ENCODE measurements around the gene SMC4.
"Not testable (repeated sequence)": the region's sequence is repeated elsewhere in the genome, so short reads cannot be mapped to it uniquely, and the experiment has no call there.

Gene SMC4

DNA sequence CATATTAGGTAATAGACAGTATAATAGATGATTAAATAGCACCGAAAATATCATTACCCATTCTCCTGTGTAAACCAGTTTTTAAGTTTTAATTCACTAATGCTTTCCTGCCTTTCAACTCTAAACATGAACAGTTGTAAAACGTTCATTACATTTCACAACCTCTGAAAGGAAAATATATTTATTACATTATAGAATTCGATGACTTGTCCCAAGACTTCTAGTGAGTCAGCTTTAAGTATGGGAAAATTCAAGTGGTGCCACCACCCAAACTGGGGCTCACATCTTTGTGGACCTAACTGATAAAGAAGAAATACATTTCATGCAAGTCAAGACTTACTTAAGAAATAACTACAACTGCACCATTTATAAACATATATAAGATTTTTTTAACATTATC, 48.1 kb downstream of the SMC4 start:
- DNase-seq = no peak

DNA sequence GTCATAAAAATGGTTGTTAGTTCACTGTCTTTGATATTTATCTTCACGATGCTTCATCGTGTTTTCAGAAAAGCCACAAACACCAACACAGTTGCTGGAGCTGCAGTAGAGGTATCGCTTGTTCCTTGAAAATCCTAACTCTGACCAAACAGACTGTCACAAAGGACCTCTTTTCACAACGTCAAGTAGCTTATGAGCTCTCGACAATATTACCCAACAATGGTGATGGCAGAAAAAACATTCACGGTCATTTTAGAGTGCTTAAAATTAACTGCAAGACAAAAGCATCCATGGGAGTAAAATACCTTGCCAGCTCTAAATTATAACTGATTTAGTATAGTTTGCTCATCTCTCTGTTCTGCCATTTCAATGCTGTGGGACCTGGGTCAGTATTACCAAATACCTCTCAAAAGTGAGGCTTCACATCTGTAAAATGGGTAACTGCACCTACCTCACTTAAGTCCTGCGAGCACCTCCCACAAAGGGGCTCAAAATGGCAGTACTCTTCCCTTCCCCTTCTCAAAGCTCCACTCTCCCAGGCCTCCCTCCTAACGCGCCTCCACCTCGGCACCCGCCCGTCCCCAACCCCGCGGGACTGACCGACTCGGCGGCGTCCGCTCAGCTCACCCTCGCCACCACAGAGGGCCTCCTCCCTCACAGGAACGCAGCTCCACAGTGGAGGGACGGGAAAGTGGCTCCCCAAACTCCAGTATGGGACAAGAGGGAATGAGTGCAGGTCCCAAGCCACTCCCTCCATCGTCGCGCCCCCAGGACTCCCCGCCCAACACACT, 49.6 kb downstream of the SMC4 start:
- no peak for DNase-seq

- DNase-seq = no peak
Observed at GRCh38 chr3:160449636-160450598, 50.5 kb downstream of the SMC4 start, which contains the start of gene TRIM59. Gene TRIM59 (minus strand): TSS chr3:160449786. CDS start chr3:160439183, 10,603 bp downstream.

- no peak for DNase-seq
Observed at GRCh38 chr3:160450846-160451245, 51.4 kb downstream of the SMC4 start.

- DNase-seq = no peak
Observed at GRCh38 chr3:160451602-160452001, 52.2 kb downstream of the SMC4 start.

- not testable (repeated sequence) for DNase-seq
Observed at GRCh38 chr3:160452251-160452650, 52.8 kb downstream of the SMC4 start.

DNA sequence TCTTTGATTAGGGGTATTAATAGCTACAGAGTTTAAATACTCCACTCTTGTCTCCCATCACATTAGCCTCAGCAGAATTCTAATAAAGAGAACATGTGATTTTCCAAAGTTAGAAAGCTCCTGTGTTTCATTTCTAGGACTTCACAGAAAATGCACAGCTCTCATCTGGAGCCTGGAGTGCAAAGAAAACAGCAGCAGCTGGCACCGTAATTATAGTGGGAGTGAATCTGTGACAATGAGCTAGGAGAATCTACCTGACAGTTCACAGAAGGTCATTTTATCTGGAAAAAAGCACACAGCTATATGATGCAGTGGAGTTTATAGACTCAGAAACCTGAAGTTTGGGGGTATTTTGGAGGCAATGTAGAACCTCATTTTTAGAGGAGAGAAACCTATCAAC, 55.5 kb downstream of the SMC4 start:
- peak; percentile 71 for DNase-seq

DNA sequence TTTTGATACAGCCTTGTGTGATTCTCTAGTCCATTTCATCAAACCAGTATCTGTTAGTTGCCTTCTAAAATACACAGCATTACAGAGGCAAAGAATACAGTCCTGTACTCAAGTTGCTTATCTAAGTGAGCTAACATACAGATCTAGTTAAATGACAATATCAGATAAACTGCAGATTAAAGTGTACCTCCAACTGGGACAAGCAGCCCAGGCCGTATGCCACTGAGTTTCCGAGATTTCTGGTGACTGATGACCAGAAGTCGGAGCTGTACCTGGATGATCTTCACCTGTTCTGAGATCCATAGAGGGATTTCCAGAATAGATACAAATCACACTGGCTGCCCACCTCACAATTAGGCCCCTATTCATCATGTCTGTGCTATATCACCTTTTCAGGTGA, 56.4 kb downstream of the SMC4 start:
- no peak for DNase-seq

- DNase-seq = no peak
Observed at GRCh38 chr3:160458151-160458550, 58.7 kb downstream of the SMC4 start.

GRCh38 chr3:160459450-160459970, 60.1 kb downstream of the SMC4 start:
- DNase-seq = no peak

DNA sequence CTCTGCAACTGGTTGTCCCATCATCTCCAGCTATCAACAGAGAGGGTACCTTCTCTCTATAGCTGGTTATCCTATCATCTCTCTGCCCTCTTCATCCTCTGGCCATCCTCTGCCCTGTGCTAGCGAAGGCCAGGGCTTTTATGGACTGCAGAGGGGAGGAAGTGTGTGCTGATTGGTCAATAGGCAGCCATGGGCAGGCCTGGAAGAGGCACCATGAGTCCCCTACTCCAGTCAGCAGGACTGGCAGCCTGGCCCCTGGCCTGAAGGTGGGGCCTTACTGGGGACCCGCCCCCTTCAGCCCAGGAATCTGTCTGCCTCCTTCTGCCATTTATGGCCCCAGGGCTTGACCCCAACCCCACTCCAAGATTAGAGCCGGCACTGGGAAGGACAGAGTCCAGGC, 60.6 kb downstream of the SMC4 start:
- DNase-seq = no peak

DNA sequence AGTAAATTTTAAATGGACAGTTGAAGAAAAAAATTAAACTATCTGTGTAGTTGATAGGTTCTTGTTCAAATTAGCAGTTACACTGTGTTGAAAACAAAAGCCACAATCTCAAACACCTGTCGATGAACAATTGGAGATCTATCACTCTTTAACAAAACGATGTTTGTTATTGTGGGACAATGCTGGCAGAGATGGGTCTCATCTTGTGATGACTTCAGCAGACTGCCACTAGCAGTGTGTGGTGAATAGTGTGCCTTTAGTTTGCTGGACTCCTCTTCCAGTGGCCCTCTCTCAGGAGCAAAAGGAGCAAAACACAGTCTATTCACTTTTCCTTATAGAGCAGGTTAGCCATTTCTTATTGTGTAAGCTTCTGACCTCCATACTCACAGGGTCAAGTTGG, 64.9 kb downstream of the SMC4 start:
- DNase-seq = no peak

DNA sequence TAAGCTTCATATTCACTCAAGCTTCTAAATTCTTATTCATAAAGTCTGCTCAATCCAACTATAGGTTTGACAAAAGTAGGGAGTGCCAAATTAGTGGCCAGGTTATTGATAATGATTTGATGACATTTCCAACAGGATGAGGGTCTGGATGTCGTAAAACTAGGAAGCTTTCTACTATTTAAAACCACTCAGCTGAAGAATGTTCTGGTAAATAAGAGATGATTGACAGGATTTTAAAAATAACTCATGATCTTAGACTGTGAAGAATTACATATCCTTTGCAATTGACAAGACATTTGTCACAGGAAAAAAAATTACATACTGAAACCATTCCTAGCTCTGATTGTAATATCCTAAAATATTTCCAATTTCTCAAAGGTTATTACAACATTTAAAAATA, 65.5 kb downstream of the SMC4 start:
- no peak for DNase-seq

DNA sequence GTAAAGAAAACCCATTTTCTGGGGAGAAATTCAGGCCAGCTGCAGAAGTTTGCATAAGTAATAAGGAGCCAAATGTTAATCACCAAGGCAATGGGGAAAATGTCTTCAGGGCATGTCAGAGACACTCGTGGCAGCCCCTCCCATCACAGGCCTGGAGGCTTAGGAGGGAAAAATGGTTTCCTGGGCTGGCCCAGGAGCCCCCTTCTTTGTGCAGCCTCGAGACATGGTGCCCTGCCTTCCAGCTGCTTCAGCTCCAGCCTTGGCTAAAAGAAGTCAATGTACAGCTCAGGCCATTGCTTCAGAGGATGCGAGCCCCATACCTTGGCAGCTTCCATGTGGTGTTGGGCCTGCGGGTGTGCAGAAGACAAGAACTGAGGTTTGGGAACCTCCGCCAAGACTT, 70.7 kb downstream of the SMC4 start:
- no peak for DNase-seq

DNA sequence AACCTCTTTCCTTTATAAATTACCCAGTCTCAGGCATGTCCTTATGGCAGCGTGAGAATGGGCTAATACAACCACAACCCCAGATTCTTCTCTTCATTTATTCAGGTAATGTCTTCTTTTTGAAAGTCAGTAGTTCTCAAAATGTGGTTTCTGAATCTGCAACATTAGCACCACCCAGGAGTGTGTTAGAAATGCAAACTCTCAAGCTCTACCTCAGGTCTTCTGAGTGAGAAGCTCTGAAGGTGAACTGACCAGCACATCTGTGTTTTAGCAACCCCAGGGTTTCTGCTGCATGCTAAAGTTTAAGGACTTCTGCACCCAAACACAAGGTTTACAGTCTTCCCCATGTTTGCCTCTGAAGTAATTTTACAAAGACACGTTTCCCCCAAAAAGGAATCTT, 72.4 kb downstream of the SMC4 start:
- no peak for DNase-seq

- no peak for DNase-seq
Observed at GRCh38 chr3:160472344-160472743, 72.9 kb downstream of the SMC4 start.

DNA sequence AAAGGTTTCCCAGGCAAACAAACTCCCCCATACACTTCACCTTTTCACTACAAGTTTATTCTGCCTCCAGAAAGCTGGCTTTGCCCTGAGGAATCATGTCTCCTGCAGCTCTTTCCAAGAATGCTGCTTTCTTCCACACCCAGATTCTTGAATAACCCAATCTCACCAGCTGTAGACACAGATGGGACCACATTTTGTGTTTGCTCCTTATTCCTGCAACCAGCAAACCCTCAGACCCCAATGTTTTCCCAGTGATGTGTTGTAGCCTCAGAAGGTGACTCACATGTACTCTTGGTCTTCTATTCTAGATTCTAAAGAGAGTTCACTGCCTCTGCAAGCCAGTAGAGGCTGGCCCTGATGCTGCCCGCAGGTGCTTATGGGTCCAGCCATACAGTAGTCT, 73.8 kb downstream of the SMC4 start:
- no peak for DNase-seq

DNA sequence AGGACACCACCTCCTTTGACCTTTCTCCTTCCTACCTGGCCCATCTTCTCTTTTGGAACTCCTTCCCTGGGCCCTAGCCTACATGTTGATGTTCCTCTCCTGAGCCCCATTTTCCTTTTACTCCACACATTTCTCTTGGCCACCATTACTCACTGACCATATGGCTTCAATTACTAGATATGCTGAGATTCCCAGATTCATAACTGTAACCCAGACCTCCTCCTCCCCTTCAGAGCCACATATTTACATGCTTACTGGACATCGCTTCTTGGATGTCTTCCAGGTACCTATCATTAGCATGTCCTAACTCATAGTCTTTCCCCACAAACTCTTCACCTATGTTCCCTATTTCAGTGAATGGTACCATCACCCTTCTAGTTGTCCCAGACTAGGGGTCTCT, 74.5 kb downstream of the SMC4 start:
- no peak for DNase-seq

DNA sequence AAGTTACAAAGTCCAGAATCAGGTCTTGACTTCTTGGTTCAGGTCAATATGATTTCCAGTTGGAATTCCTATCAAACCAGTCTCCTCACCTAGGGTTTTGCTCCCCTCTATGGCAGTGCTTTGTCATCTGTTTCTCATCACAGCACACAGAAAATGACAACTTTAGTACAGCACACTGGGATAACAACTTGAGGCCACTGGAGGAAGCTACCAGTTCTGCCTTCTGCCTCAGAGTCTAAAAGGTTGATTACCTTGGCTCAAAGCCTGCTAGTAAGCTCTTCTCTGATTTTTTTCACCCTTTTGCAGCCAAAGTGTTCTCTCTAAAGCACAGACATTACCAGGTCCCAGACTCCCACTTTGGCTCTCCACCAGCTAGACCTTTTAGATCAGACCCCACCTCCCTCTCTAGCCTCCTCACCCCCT, 75.0 kb downstream of the SMC4 start:
- no peak for DNase-seq

GRCh38 chr3:160475153-160475552, 75.7 kb downstream of the SMC4 start:
- DNase-seq = no peak

- DNase-seq = no peak
Observed at GRCh38 chr3:160475884-160476283, 76.4 kb downstream of the SMC4 start.

DNA sequence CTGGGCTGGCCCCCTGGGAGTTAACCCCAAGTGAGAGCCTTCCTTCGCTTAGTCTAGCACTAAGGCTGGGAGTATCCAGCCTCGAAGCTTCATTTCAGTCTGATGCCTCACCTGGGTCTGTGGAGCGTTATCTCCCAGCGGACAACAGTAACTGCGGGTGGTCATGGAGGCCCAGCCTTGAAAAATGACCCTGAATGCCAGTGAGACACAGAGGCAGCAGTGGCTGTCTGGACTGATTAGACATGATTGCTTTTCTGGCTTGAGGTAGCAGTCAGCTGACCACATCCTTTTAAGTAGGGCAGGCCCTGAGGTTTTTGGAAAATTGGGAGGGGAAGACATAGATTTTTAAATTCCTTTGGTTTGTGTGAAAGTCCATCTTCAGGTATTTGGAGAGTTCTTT, 78.3 kb downstream of the SMC4 start:
- no peak for DNase-seq

DNA sequence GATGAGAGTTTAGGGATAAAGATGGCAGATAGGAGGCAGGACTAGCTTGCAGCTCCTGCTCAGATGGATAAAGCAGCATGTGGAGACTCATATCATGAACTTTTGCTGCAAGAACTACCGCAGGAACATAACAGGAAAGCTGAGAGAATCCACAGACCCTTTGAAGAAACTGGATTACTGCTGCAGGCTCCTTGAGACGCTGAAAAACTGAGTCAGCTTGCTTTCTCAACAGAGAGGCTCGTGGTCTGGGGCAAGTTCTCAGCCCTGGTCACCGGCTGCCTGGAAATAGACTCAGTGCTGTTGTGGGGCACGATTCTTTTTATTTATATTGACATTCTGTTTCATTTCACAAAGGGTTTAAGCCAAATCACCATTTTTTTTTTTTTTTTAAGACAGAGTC, 78.9 kb downstream of the SMC4 start:
- DNase-seq = no peak

DNA sequence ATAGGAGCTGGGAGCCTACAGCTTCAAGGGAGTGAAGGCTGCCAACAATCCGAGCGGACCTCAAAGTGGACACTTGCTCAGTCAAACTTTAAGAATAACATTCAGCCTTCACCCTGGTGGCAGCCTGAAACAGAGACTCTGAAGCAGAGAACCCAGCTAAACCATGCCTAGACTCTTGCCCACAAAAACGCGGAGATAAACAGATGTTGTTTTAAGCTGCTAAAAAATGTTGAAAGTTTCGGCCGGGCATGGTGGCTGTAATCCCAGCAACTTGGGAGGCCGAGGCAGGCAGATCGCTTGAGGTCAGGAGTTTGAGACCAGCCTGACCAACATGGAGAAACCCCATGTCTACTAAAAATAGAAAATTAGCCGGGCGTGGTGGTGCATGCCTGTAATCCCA, 79.9 kb downstream of the SMC4 start:
- DNase-seq = no peak

Measured in NCI-H2227 treated with DMSO at 0.1 percent for 48 hours (cell line).